DMS153 (cell line): ENCODE results near the gene CD2.
"Not testable (repeated sequence)": the region's sequence is repeated elsewhere in the genome, so short reads cannot be mapped to it uniquely, and the experiment has no call there.

Experiments
- DNase-seq: peaks from one replicate; lab custom pipeline; 2025; lab: John Stamatoyannopoulos, UW

The CD2 gene

GRCh38 chr1:116731439-116731838, 22.8 kb upstream of the CD2 start:
- DNase-seq = no peak

DNA sequence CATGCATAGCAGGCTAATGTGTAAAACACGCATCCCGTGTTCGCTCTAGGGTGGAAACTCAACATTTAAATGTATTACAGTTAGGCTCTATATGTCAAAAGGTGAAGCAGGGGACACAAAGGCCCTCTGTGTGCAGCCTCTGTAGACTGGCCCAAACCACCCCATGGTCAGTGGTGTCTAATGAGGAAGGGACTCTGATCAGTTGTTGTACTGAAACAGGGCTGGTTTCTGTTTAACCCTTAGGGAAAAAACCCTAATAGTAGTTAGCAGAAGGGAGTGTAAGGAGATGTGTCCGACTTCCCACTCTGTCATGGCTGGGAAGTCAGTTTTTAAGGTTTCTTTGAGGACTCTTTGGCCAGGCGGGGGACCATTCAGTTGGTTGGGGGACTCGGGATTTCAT, 21.5 kb upstream of the CD2 start:
- no peak for DNase-seq

- no peak for DNase-seq
Observed at GRCh38 chr1:116733476-116734365, 20.5 kb upstream of the CD2 start.

- DNase-seq = no peak
Observed at GRCh38 chr1:116735246-116735645, 19.0 kb upstream of the CD2 start.

DNA sequence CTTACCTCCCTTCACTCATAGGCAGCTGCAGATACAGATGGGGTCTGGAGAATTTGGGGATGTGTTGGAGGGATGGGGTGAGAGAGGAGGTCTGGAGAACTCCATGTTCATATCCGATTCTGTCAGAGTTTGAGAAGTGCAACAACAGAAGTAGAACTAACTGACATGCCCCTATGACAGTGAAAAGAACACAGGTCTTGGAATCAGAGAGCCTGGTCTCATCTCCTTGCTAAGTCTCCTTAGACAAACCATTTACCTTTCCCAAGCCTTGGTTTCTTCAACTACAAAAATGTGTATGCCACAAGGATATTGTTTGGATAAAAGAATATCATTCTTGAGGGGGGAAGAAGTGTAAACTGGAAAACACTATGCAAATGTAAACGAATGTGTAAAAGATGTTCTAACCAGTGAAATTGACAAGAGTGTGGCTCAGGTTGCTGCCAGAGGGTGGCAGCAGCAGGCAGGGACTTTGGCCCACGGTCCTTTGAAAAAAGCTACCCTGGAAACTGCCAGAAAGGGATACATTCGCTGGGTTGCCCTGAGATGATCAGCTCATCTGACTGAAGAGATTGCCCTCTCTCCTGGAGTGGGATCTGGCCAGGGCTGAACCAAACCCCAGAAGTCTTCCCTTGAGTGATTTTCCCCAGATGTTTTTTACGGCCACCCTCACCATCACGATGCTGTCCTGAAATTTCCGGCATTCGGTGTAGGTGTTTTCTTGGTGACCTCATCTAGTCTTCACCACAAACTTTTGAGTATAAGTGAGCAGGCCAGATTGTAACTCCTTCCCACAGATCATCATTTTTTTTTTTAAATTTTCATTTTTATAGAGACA, 17.0 kb upstream of the CD2 start:
- DNase-seq = peak; percentile 41

- DNase-seq = no peak
Observed at GRCh38 chr1:116737855-116738321, 16.3 kb upstream of the CD2 start.

- no peak for DNase-seq
Observed at GRCh38 chr1:116738673-116739370, 15.4 kb upstream of the CD2 start.

- no peak for DNase-seq
Observed at GRCh38 chr1:116739371-116740012, 14.7 kb upstream of the CD2 start.

- no peak for DNase-seq
Observed at GRCh38 chr1:116740296-116740695, 13.9 kb upstream of the CD2 start.

DNA sequence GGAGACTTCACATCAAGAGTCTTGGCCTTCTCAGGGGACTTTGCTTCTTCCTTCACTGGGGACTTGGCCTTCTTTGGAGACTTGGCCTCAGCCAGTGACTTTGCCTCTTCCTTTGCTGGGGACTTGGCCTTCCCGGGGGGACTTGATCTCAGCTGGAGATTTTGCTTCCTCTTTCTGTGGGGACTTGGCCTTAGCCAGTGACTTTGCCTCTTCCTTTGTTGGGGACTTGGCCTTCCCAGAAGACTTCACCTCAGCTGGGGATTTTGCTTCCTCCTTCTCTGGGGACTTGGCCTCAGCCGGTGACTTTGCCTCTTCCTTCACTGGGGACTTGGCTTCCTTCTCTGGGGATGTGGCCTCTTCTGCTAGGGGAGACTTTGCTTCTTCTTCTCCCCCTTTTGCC, 13.5 kb upstream of the CD2 start:
- DNase-seq = no peak

DNA sequence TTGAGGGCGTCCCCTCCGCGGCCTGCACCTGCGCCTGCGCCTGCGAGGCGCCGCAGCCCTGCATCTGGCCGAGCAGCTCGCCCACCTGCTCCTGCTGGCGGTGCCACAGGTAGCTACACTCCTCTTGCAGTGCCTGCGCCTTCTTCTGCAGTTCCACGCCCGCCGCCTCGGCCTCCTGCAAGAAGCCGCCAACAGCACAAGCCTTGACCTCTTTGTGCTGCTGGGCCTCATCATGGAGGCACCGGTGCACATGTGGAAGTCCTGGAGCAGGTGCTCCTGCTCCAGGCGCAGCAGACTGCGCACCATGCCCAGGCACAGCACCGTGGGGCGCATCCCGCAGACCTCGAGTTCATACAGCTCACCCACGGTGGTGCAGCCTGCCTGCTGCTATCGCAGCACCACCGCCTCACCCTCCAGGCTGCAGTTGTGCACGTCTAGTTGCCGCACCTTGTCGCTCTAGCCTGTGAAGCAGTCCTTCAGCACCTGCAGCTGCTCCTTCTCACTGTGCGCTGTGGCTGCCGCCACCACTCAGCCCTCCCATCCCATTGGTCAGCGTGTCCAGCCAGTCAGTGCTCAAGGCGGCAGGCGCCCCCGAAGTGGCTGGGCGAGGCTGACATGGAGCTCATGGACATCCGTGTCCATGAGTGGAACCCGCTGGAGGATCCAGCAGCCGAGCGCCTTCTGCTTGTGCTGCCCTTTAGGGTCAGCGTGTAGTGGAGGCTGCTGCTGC, 12.2 kb upstream of the CD2 start:
- DNase-seq = no peak

DNA sequence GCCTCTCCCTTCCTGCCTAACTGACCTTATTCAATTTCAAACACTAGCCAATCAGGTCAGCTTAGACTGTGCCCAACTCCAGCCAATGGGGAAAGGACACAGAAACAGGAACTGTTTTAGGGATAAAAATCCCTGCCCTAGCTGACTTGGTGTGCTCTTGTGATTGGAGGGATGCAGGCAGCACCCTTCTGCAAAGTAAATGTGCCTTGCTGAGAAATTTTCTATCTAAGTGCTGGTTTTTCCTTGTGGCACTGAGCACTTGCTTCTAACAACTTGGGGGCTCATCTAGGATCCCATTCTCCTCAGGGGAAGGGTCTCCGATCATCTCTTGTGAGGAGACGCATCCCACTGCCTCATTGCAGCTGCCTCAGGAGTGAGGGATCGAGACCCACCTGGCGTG, 10.7 kb upstream of the CD2 start:
- no peak for DNase-seq

GRCh38 chr1:116748272-116748671, 6.0 kb upstream of the CD2 start:
- no peak for DNase-seq

GRCh38 chr1:116751146-116751545, 3.1 kb upstream of the CD2 start:
- DNase-seq = no peak

GRCh38 chr1:116751621-116752020, 2.6 kb upstream of the CD2 start:
- no peak for DNase-seq

- no peak for DNase-seq
Observed at GRCh38 chr1:116753312-116753711, 918 bp upstream of the CD2 start.

DNA sequence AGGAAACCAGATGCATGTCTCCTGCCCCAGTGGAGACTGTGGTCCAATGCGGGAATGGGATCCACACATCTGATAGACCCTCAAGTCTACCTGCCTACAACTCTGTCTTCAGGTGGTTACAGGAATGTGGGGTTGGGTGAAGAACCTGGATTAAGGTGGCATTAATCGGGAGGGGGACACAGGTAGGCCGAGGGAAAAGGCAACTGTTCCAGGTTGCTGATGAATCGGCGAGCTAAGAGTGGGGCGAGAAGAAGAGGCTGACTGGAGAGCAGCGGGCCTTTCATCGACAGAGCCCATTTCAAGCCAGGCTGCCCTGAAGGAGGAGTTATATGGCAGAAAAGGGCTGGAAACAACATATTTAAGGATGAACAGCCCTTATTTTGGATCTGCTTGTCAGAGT, 836 bp downstream of the CD2 start:
- no peak for DNase-seq

- DNase-seq = no peak
Observed at GRCh38 chr1:116755681-116756080, 1.5 kb downstream of the CD2 start.

DNA sequence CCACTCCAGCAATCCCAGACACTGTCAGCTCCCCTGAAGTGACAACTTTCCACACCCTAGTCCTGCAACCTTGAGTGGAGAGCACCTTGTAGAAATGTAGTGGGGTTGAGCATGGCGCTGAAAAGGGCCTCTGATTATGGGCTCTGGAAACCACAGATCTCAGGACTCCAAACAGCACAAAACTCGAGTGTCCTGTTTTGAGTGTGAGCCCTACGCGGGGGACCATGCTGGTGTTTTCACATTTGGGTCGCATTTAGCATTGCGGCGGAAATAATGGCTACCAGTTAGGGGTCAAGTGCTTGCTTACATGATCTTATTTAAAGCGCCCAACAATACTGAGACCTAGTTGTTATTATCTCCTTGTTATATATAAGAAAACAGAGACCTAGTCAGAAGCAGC, 1.9 kb downstream of the CD2 start:
- DNase-seq = not testable (repeated sequence)

- DNase-seq = not testable (repeated sequence)
Observed at GRCh38 chr1:116758456-116758815, 4.2 kb downstream of the CD2 start.

GRCh38 chr1:116759636-116760035, 5.4 kb downstream of the CD2 start:
- DNase-seq = no peak
